Head of caudate nucleus (tissue), 42 donors: Measurements from ENCODE around the gene PLEKHA5.
"Not testable (repeated sequence)": the region's sequence is repeated elsewhere in the genome, so short reads cannot be mapped to it uniquely, and the experiment has no call there.

Experiments
- DNase-seq, 42 donors: peaks; one replicate each; pipeline versions ENCODE4 v3.0.0 to v3.0.0-alpha.2; 2020 to 2021; ENCODE audit warnings: mixed read lengths in 7 of 42
- intact Hi-C: fragments of 100-400 bp; cut with DNase I; formaldehyde crosslinking; loops from one replicate; pipeline ENCODE4 v1.15.0; 2022

PLEKHA5 gene

GRCh38 chr12:19215115-19215514 is 85.6 kb downstream of the PLEKHA5 start:
- no peak for DNase-seq
- intact Hi-C loops, result no loop called here

GRCh38 chr12:19217446-19217845 is 87.9 kb downstream of the PLEKHA5 start:
- intact Hi-C loops, result no loop called here
- DNase-seq, result no peak

- intact Hi-C loops, result no loop called here
- DNase-seq, result no peak
Observed at GRCh38 chr12:19220205-19220604, 90.7 kb downstream of the PLEKHA5 start.

- intact Hi-C loops, result no loop called here
- no peak for DNase-seq
Observed at GRCh38 chr12:19220852-19221466, 91.4 kb downstream of the PLEKHA5 start.

GRCh38 chr12:19222558-19222957 is 93.0 kb downstream of the PLEKHA5 start:
- DNase-seq, result no peak
- intact Hi-C loops, result no loop called here

- intact Hi-C loops, result no loop called here
- no peak for DNase-seq
Observed at GRCh38 chr12:19223018-19223417, 93.5 kb downstream of the PLEKHA5 start.

- intact Hi-C loops, result no loop called here
- DNase-seq, result no peak
Observed at GRCh38 chr12:19223695-19224094, 94.2 kb downstream of the PLEKHA5 start.

- intact Hi-C loops, result no loop called here
- no peak for DNase-seq
Observed at GRCh38 chr12:19224746-19225145, 95.2 kb downstream of the PLEKHA5 start.

GRCh38 chr12:19227190-19227879 is 97.8 kb downstream of the PLEKHA5 start:
- DNase-seq, result no peak
- intact Hi-C loops, result no loop called here

- DNase-seq, result no peak
Observed at GRCh38 chr12:19227880-19228210, 98.3 kb downstream of the PLEKHA5 start.

GRCh38 chr12:19229021-19229420 is 99.5 kb downstream of the PLEKHA5 start:
- DNase-seq, intact Hi-C loops: not testable (repeated sequence)

More at GRCh38 chr12:19227880-19228210, 98.3 kb downstream of the PLEKHA5 start:
- intact Hi-C loops, result no loop called here

- no peak for DNase-seq
- intact Hi-C loops, result no loop called here
Observed at GRCh38 chr12:19230299-19230866, 100.8 kb downstream of the PLEKHA5 start.

GRCh38 chr12:19230896-19231295 is 101.4 kb downstream of the PLEKHA5 start:
- intact Hi-C loops, result no loop called here
- DNase-seq, result no peak

GRCh38 chr12:19234171-19234704 is 104.7 kb downstream of the PLEKHA5 start:
- DNase-seq, result no peak
- intact Hi-C loops, result no loop called here

GRCh38 chr12:19234981-19235871 is 105.7 kb downstream of the PLEKHA5 start:
- intact Hi-C loops, result no loop called here
- no peak for DNase-seq

- peak in 30 of 42 donors; percentile 13 to 75 (median 45) for DNase-seq
- intact Hi-C loops, result no loop called here
Observed at GRCh38 chr12:19236656-19237055, 107.1 kb downstream of the PLEKHA5 start.

GRCh38 chr12:19238540-19238939 is 109.0 kb downstream of the PLEKHA5 start:
- intact Hi-C loops, result no loop called here
- DNase-seq, result no peak

- DNase-seq, result no peak
- intact Hi-C loops, result no loop called here
Observed at GRCh38 chr12:19239102-19239501, 109.6 kb downstream of the PLEKHA5 start.

GRCh38 chr12:19239616-19240234 is 110.2 kb downstream of the PLEKHA5 start:
- DNase-seq, result peak in 2 of 42 donors; percentile 53 to 55
- intact Hi-C loops, result no loop called here
